Colonic mucosa (tissue), 4 donors: ENCODE measurements around the gene VAC14. TPM values are rescaled to one million over a fixed set of nuclear protein-coding genes. Genes with fewer than 3 reads are reported as not detected.

Experiments used
- DNase-seq: peaks from one replicate; pipeline ENCODE4 v3.0.0-alpha.2; 2020
- H3K27ac ChIP-seq: fragments of 200-600 bp; one replicate; pipeline ENCODE4 v1.8.0; 2021
- H3K27me3 ChIP-seq: fragments of 200-600 bp; one replicate; pipeline ENCODE4 v1.8.0; 2021
- H3K36me3 ChIP-seq: fragments of 200-600 bp; one replicate; pipeline ENCODE4 v1.8.0; 2021
- H3K4me1 ChIP-seq: fragments of 200-600 bp; one replicate; pipeline ENCODE4 v1.8.0; 2021; ENCODE audit warnings: mild to moderate bottlenecking
- H3K4me3 ChIP-seq: fragments of 200-600 bp; one replicate; pipeline ENCODE4 v1.8.0; 2021
- H3K9ac ChIP-seq, 2 donors: one replicate each; pipeline ENCODE4 v1.7.0; 2013; ENCODE audit warnings: control low read depth in 2 of 2, low read depth in 2 of 2, low read length in 2 of 2
- H3K9me3 ChIP-seq: fragments of 200-600 bp; one replicate; pipeline ENCODE4 v1.8.0; 2021
- intact Hi-C: fragments of 100-400 bp; cut with DNase I; formaldehyde crosslinking; loops from one replicate; pipeline ENCODE4 v1.14.1; 2022
- total RNA-seq, 2 donors: library from RNA; stranded (reverse); fragmentation: NEBNext Ultra II Directional in 1 of 2; extraction: Animal tissue kit (Norgen Biotek cat#: 25700) in 1 of 2; gene quantifications; one replicate each; pipeline ENCODE4 v1.2.1, GENCODE V29; 2021
- TF ChIP-seq, protein P1 (sequence below): fragments of 200-600 bp; IDR thresholded peaks from one replicate; pipeline ENCODE4 v1.8.0; 2022; ENCODE audit warnings: antibody characterized with exemption, mild to moderate bottlenecking
- donor health status: healthy.
- donor health status: DM: no; HTN: no; CAD: no.
- donor health status: DM: no; HTN: no; CAD: no.

VAC14 gene
- total RNA-seq, 2 donors from 2014 or later: 20.7 to 41.8 TPM

DNA sequence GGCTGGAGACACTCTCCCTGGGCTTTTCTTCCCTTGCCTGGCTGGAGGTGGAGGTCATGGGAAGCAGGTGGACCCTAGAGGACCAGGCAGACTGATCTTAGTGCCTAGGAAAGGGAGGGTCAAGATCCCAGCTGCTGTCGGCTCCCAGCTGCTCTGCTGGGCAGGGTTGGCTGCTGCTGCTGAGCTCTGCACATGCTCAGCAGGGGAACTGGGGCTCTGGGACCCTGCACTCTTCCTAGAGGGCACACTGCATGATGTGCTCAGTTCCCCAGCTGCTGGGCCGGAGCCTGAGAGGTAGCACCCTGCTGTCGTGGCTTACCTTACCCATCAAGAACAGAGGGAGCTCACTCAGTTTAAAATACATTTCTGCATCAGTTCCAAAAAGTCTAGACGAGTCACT, 34.3 kb downstream of the VAC14 start:
- no peak overlapping the region for H3K27ac ChIP-seq
- no peak overlapping the region for H3K4me3 ChIP-seq
- TF ChIP-seq, protein P1, sequence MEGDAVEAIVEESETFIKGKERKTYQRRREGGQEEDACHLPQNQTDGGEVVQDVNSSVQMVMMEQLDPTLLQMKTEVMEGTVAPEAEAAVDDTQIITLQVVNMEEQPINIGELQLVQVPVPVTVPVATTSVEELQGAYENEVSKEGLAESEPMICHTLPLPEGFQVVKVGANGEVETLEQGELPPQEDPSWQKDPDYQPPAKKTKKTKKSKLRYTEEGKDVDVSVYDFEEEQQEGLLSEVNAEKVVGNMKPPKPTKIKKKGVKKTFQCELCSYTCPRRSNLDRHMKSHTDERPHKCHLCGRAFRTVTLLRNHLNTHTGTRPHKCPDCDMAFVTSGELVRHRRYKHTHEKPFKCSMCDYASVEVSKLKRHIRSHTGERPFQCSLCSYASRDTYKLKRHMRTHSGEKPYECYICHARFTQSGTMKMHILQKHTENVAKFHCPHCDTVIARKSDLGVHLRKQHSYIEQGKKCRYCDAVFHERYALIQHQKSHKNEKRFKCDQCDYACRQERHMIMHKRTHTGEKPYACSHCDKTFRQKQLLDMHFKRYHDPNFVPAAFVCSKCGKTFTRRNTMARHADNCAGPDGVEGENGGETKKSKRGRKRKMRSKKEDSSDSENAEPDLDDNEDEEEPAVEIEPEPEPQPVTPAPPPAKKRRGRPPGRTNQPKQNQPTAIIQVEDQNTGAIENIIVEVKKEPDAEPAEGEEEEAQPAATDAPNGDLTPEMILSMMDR: no peak
- no peaks in the 10 kb centered on the region for H3K27me3 ChIP-seq
- no peak for DNase-seq
- H3K9ac ChIP-seq: no peak overlapping the region
- H3K4me1 ChIP-seq: no peaks in the 10 kb centered on the region
- intact Hi-C loops: no loop called here
- H3K36me3 ChIP-seq: no peaks in the 10 kb centered on the region
- no peaks in the 10 kb centered on the region for H3K9me3 ChIP-seq

DNA sequence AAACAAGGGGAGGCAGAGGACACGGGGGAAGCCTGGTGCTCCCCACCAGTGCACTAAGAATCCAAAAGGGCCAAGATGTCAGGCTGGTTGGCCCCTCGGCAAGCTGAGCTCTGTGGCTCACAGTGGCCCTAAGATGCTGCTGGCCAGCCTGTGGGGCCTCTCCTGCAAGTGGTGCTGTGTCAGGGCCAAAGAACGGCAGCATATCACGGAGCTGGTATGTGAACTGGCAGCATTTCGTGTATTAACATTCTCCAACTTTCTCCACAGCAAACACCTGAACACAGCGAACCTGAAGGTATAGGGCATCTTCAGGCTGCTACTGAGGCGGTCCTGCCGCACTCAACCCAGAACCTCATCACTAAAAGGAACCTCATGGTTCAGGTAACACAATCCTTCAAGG, 34.8 kb downstream of the VAC14 start:
- no peaks in the 10 kb centered on the region for H3K9me3 ChIP-seq
- no peak for DNase-seq
- H3K4me1 ChIP-seq: no peaks in the 10 kb centered on the region
- TF ChIP-seq, protein P1: no peak
- intact Hi-C loops: no loop called here
- H3K36me3 ChIP-seq: no peaks in the 10 kb centered on the region
- H3K4me3 ChIP-seq: no peak overlapping the region
- H3K27ac ChIP-seq: no peak overlapping the region
- H3K9ac ChIP-seq: no peak overlapping the region
- no peaks in the 10 kb centered on the region for H3K27me3 ChIP-seq

DNA sequence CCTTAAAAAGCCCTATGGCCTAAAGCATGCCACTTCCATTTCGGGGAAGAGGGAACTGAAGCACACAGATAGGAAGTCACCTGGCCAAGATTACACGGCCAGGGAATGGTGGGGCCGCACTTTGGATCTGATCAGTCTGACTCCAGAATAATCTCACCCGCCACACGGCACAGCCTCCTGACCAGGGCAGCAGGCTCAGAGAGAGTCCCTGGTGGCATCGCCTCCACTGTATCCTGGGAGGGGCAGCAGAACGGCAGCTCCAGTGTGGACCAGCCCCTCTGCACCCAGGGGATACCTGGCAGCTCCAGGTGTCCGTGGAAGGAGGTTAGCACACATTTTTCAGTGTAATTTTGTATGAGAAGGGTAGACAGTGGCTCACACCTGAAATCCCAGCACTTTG, 35.5 kb downstream of the VAC14 start:
- Histone ChIP-seq H3K27me3 (no peaks in the 10 kb centered on the region), H3K9me3 (no peaks in the 10 kb centered on the region), H3K9ac (no peak overlapping the region), H3K4me3 (no peak overlapping the region), H3K27ac (no peak overlapping the region), H3K4me1 (no peaks in the 10 kb centered on the region), H3K36me3 (no peaks in the 10 kb centered on the region)
- DNase-seq: no peak
- TF ChIP-seq, protein P1: no peak
- intact Hi-C loops: no loop called here

DNA sequence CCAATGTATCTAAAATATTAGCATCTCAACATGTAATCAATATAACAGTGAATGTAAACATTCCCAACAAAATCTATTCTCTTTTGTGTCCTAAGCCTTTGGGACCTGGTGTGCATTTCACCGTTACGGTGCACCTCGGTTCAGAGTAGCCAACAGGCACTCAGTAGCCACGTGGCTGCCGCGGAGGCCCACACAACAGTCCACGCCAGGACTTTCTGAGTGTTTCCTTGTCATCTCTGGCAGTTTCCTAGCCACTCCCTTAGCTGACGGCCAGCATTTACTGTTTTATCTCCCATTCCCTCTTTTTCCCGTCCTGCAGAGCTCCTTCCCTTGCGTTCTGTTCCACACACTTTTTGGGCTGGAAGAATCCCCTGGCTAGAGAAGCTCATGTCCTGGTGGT, 36.3 kb downstream of the VAC14 start:
- intact Hi-C loops: no loop called here
- Histone ChIP-seq H3K9me3 (no peaks in the 10 kb centered on the region), H3K9ac (no peak overlapping the region), H3K4me1 (no peaks in the 10 kb centered on the region), H3K4me3 (no peak overlapping the region), H3K27ac (no peak overlapping the region), H3K36me3 (no peaks in the 10 kb centered on the region), H3K27me3 (no peaks in the 10 kb centered on the region)
- no peak for DNase-seq
- TF ChIP-seq, protein P1: no peak

DNA sequence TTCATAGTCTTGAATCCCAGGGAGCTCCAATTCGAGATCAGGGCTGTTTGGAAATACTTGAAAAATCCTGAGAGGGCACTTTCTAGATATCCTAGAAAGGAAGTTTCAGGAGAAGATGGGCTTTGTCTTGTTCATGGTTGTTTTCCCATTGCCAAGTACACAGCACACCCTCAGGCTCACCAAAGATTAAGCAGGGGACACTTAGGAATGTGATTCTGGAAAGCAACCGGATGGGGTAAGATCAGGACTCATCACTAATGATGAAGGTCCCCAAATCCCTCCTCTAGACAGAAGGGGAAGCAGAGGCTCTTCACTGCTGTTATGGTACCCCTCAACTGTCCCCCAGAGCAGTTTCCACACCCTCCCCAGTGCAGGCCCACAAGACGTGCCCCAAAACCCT, 40.7 kb downstream of the VAC14 start:
- TF ChIP-seq, protein P1: no peak
- Histone ChIP-seq H3K27me3 (no peaks in the 10 kb centered on the region), H3K36me3 (no peaks in the 10 kb centered on the region), H3K27ac (peak overlapping the region; percentile 40), H3K4me1 (no peaks in the 10 kb centered on the region), H3K9me3 (no peaks in the 10 kb centered on the region), H3K9ac (no peak overlapping the region), H3K4me3 (no peak overlapping the region)
- intact Hi-C loops: no loop called here
- no peak for DNase-seq

DNA sequence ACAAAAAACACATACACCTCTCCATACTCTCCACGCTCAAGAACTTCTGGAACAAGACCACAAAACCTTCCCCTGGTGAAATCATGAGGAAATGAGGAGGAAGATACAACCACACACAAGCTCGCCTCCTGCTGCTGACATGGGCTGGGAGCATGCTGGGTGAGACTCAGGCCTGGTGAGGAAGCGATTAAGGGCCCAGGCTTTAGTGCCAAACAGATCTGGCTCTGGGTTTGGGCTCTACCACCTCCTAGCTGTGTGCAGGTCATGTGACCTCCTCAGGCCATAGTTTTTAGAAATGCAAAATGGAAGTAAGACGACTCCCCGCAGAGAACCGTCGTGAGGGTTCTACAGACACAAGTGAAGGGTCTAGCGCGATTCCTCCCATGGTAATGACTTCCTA, 41.3 kb downstream of the VAC14 start:
- TF ChIP-seq, protein P1: no peak
- DNase-seq: no peak
- no peaks in the 10 kb centered on the region for H3K4me1 ChIP-seq
- no peaks in the 10 kb centered on the region for H3K9me3 ChIP-seq
- intact Hi-C loops: no loop called here
- H3K4me3 ChIP-seq: no peak overlapping the region
- peak overlapping the region; percentile 40 for H3K27ac ChIP-seq
- H3K9ac ChIP-seq: no peak overlapping the region
- H3K36me3 ChIP-seq: no peaks in the 10 kb centered on the region
- H3K27me3 ChIP-seq: no peaks in the 10 kb centered on the region
